WI38 (cell line): Measurements from ENCODE around the gene TRIM24.
A peak's percentile ranks its signal among the peaks of the same experiment; 100 is the strongest.
"Not testable (repeated sequence)": the region's sequence is repeated elsewhere in the genome, so short reads cannot be mapped to it uniquely, and the experiment has no call there.

Experiments used
- H3K4me3 ChIP-seq: 2 replicates; pipeline ENCODE4 v1.5.1; 2011; ENCODE audit warnings: low read depth, mild to moderate bottlenecking, control low read depth, low read length
- TF ChIP-seq, protein P1 (sequence below): IDR thresholded peaks from 2 replicates; pipeline ENCODE4 v1.5.1; 2012; ENCODE audit warnings: low read depth, mild to moderate bottlenecking, control low read depth, low read length

Gene TRIM24

GRCh38 chr7:138455609-138456008 lies 4.5 kb upstream of the TRIM24 start:
- no peak overlapping the region for H3K4me3 ChIP-seq
- TF ChIP-seq, protein P1, sequence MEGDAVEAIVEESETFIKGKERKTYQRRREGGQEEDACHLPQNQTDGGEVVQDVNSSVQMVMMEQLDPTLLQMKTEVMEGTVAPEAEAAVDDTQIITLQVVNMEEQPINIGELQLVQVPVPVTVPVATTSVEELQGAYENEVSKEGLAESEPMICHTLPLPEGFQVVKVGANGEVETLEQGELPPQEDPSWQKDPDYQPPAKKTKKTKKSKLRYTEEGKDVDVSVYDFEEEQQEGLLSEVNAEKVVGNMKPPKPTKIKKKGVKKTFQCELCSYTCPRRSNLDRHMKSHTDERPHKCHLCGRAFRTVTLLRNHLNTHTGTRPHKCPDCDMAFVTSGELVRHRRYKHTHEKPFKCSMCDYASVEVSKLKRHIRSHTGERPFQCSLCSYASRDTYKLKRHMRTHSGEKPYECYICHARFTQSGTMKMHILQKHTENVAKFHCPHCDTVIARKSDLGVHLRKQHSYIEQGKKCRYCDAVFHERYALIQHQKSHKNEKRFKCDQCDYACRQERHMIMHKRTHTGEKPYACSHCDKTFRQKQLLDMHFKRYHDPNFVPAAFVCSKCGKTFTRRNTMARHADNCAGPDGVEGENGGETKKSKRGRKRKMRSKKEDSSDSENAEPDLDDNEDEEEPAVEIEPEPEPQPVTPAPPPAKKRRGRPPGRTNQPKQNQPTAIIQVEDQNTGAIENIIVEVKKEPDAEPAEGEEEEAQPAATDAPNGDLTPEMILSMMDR = no peak

- H3K4me3 ChIP-seq = no peak overlapping the region
- TF ChIP-seq, protein P1 = no peak
Observed at GRCh38 chr7:138456220-138456619, 3.8 kb upstream of the TRIM24 start.

GRCh38 chr7:138458576-138459412 lies 1.3 kb upstream of the TRIM24 start:
- H3K4me3 ChIP-seq = no peak overlapping the region
- TF ChIP-seq, protein P1 = no peak

- TF ChIP-seq, protein P1 = no peak
- H3K4me3 ChIP-seq = peak overlapping the region; percentile 64
Observed at GRCh38 chr7:138459413-138460175, 465 bp upstream of the TRIM24 start.

DNA sequence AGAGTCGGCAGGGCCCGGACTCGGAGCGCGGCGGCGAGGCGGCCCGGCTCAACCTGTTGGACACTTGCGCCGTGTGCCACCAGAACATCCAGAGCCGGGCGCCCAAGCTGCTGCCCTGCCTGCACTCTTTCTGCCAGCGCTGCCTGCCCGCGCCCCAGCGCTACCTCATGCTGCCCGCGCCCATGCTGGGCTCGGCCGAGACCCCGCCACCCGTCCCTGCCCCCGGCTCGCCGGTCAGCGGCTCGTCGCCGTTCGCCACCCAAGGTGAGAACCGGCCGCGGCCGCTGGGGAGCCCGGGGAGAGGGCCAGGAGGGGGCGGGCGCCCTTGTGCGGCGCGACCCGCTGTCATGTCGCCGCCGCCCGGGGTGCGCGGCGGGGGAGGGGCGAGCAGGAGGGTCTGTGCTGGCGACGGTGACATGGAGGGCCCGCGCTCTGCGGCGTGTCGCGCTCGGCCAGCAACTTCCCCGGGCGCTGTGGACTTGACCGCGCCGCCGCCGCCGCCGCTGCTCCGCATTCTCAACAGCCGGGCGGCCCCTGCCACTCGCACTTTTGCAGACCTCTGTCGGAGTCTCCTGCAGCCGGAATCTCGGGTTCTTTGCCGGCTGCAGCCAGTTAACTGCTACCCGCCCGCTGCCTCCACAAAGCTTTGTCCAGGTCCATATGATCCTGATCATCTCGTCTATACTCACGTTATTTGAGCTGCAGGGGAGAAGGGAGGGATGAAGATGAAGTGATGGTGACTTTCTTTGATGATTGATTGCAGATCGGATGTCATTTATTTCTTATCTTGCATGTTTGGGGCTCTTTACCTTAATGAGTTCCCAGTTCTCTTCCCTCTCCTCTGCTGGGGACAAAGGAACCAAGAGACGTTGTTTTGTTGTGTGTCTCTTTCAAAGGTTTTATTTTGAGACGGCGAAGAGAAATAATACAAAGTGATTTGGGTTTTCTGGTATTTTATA lies 869 bp downstream of the TRIM24 start:
- H3K4me3 ChIP-seq = peak overlapping the region; percentile 70
- TF ChIP-seq, protein P1 = no peak

- H3K4me3 ChIP-seq = not testable (repeated sequence)
Observed at GRCh38 chr7:138463291-138463618, 3.2 kb downstream of the TRIM24 start.

GRCh38 chr7:138465046-138465445 lies 5.0 kb downstream of the TRIM24 start:
- H3K4me3 ChIP-seq = no peak overlapping the region
- TF ChIP-seq, protein P1 = no peak

GRCh38 chr7:138466069-138466756 lies 6.2 kb downstream of the TRIM24 start:
- H3K4me3 ChIP-seq = not testable (repeated sequence)
